ENCODE results near the gene NLGN1. TPM values are rescaled to one million over a fixed set of nuclear protein-coding genes. Genes with fewer than 3 reads are reported as not detected.

Gene NLGN1
- total and polyA plus RNA-seq, 2 of the 8 experiments (the other 6 are each of a cell fraction or from before 2014, with no cell fraction given), result 7.8 to 14.8 TPM

DNA sequence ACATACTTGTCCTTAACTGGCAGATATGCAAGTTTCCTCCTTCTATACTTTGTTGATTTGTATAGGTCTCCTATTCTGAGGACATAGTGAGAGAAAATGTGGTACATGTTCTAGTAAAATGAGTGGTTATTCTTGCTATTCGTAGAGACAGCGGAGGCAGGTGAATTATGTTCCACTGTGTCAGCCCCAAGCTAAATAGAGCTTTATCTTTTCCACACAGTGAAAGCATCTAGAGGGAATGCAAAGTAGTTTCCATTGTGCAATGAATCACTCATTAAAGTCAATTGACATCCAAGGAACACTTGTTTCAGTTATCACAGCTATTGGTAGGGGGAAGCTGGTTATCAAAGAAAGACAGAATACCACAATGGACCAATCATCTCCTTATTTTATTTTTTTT lies 262.4 kb downstream of the NLGN1 start:
- TF ChIP-seq TAF1 (IDR thresholded peaks at IDR 0.05; ENCODE audit: low read depth, low read length), result no peak
- TF ChIP-seq SRF (IDR thresholded peaks at IDR 0.05; ENCODE audit: low read depth, low read length), result no peak
- no peak for TF ChIP-seq RAD21 (IDR thresholded peaks at IDR 0.05 in 1 of 2, conservative IDR thresholded peaks at IDR 0.05 in 1 of 2; ENCODE audit: low read depth in 2 of 2, low read length in 2 of 2)
- TF ChIP-seq EZH2 (IDR thresholded peaks at IDR 0.05; ENCODE audit: low read depth, low read length, severe bottlenecking), result no peak
- TF ChIP-seq SIX5 (IDR thresholded peaks at IDR 0.05; ENCODE audit: low read depth, low read length), result no peak
- TF ChIP-seq KDM4A (IDR thresholded peaks at IDR 0.05; ENCODE audit: low read depth, low read length, severe bottlenecking), result no peak
- no peak for TF ChIP-seq ZNF274 (IDR thresholded peaks at IDR 0.05; ENCODE audit: borderline replicate concordance, extremely low read depth, low read length)
- no peak for TF ChIP-seq RFX5 (IDR thresholded peaks at IDR 0.05; ENCODE audit: borderline replicate concordance, low read depth, low read length)
- TF ChIP-seq SP4 (IDR thresholded peaks at IDR 0.05; ENCODE audit: low read length), result no peak
- TF ChIP-seq POU5F1 (IDR thresholded peaks at IDR 0.05; ENCODE audit: low read depth, low read length), result no peak
- TF ChIP-seq CEBPB (IDR thresholded peaks at IDR 0.05; ENCODE audit: low read depth, low read length), result no peak
- TF ChIP-seq SIN3A (conservative IDR thresholded peaks at IDR 0.05 in 1 of 2, IDR thresholded peaks at IDR 0.05 in 1 of 2; ENCODE audit: low read depth in 1 of 2, low read length in 2 of 2), result no peak
- TF ChIP-seq NRF1 (IDR thresholded peaks at IDR 0.05; ENCODE audit: low read depth, low read length), result no peak
- no peak overlapping the region for H3K14ac ChIP-seq (ENCODE audit: insufficient read length)
- FAIRE-seq (no peak), DNase-seq (ENCODE audit: low read depth in 1 of 2, low spot score in 2 of 2) (no peak)
- no peak overlapping the region for H3K56ac ChIP-seq (replicated peaks; ENCODE audit: insufficient read length, low read depth, low read length)
- no peak overlapping the region for H3K27ac ChIP-seq (ENCODE audit: low read depth, low read length)
- no peak overlapping the region for H2AFZ ChIP-seq (ENCODE audit: low read length)
- ChIA-PET CTCF (ENCODE audit: partially characterized antibody) (no interaction called here), POLR2A (ENCODE audit: partially characterized antibody) (no interaction called here)
- H4K91ac ChIP-seq (replicated peaks; ENCODE audit: insufficient read length, low read length), result no peak overlapping the region
- no peak overlapping the region for H3K23ac ChIP-seq (ENCODE audit: insufficient read length)
- H3K23me2 ChIP-seq (ENCODE audit: low read depth, low read length), result no peaks in the 10 kb centered on the region
- no peak overlapping the region for H3K9ac ChIP-seq (replicated peaks in 1 of 4; ENCODE audit: extremely low read depth in 1 of 4, low read depth in 3 of 4, low read length in 3 of 4)
- no peak overlapping the region for H3K4ac ChIP-seq (replicated peaks; ENCODE audit: insufficient read length, low read depth, low read length)
- H2BK12ac ChIP-seq (ENCODE audit: low read depth, low read length), result no peak overlapping the region
- H4K5ac ChIP-seq (ENCODE audit: insufficient read length, low read depth, low read length), result no peak overlapping the region
- H3K79me1 ChIP-seq (ENCODE audit: low read depth, low read length), result no peaks in the 10 kb centered on the region
- no peak overlapping the region for H2BK5ac ChIP-seq (ENCODE audit: low read depth, low read length)
- WGBS, 2 experiments (ENCODE audit: extremely low coverage in 1 of 2, insufficient coverage in 1 of 2, insufficient read length in 1 of 2, insufficient replicate concordance in 2 of 2, low coverage in 1 of 2, low lambda C conversion rate in 2 of 2, missing lambda C conversion rate in 1 of 2), result 87% methylated on average over 2 of the region's 2 CpGs; no CpG with 5 or more reads in 1 of the 2 experiments
- no peaks in the 10 kb centered on the region for H3K27me3 ChIP-seq (replicated peaks in 1 of 4; ENCODE audit: control insufficient read depth in 3 of 4, extremely low read depth in 1 of 4, insufficient read depth in 3 of 4, low read length in 3 of 4)
- no peak overlapping the region for H2BK15ac ChIP-seq (ENCODE audit: low read length)
- H2AK5ac ChIP-seq (ENCODE audit: low read depth, low read length), result no peak overlapping the region
- H2BK120ac ChIP-seq (replicated peaks; ENCODE audit: low read depth, low read length), result no peak overlapping the region
- H3K9me3 ChIP-seq (ENCODE audit: insufficient read depth in 2 of 2, low read depth in 1 of 2, low read length in 1 of 2), result no peaks in the 10 kb centered on the region
- H3K4me3 ChIP-seq (ENCODE audit: extremely low read depth in 1 of 4, insufficient read depth in 2 of 4, low read depth in 3 of 4, low read length in 4 of 4), result no peak overlapping the region
- no peaks in the 10 kb centered on the region for H3K79me2 ChIP-seq (ENCODE audit: control insufficient read depth in 1 of 2, insufficient read depth in 2 of 2, low read length in 2 of 2)
- H3K4me1 ChIP-seq (replicated peaks in 1 of 4; ENCODE audit: control insufficient read depth in 3 of 4, insufficient read depth in 4 of 4, low read length in 3 of 4), result no peaks in the 10 kb centered on the region
- H3K18ac ChIP-seq (ENCODE audit: extremely low read depth, low read length), result no peak overlapping the region
- no peaks in the 10 kb centered on the region for H3K36me3 ChIP-seq (ENCODE audit: control insufficient read depth in 2 of 4, insufficient read depth in 4 of 4, low read length in 3 of 4)
- H4K20me1 ChIP-seq (replicated peaks in 1 of 2; ENCODE audit: control insufficient read depth in 1 of 2, insufficient read depth in 2 of 2, low read length in 2 of 2), result no peaks in the 10 kb centered on the region
- H3K4me2 ChIP-seq (ENCODE audit: insufficient read depth in 1 of 2, low read depth in 2 of 2, low read length in 2 of 2), result no peak overlapping the region
- H4K8ac ChIP-seq (ENCODE audit: extremely low read depth, insufficient read depth, low read length), result no peak overlapping the region
- H2BK20ac ChIP-seq (ENCODE audit: low read length), result no peak overlapping the region
